ENCODE measurements around the gene CACNG4.
A peak's percentile ranks its signal among the peaks of the same experiment; 100 is the strongest.

- TF ChIP-seq CTCF (IDR thresholded peaks at IDR 0.05) = peak in 3 of 4 experiments; percentile 27 to 55 (median 50)
- no peak for TF ChIP-seq POLR2A (IDR thresholded peaks at IDR 0.05)
- peak; percentile 19 for TF ChIP-seq POLR2AphosphoS5 (IDR thresholded peaks at IDR 0.05)
Observed at GRCh38 chr17:66975614-66976378, 11.3 kb downstream of the CACNG4 start.
